SKM-1 (cell line): ENCODE measurements around the gene TANGO6.
"Not testable (repeated sequence)": the region's sequence is repeated elsewhere in the genome, so short reads cannot be mapped to it uniquely, and the experiment has no call there.

Experiments
- DNase-seq: peaks from one replicate; lab custom pipeline; 2025; ENCODE audit not compliant: unreplicated experiment; lab: John Stamatoyannopoulos, UW

TANGO6 gene

DNA sequence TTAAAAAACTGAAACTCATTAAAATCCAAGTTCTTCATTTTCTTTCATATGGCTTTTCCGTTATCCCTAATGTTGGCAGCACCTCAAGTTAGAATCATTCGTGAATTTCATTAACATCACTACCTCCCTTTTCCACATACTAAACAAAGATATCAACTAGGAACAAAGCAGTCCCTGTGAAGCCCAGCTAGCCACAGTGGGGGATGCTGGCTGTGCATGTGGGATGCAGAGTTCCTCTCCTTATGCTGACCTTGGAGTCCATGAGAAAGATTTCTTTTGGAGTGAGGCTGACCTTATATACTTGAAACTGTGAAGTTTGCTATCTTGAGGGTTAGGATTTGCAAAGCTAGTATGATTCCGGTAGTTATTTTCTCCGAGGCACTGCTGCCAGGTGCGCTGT is 117.6 kb downstream of the TANGO6 start:
- DNase-seq: no peak

- peak; percentile 82 for DNase-seq
Measured at GRCh38 chr16:68961778-68962402, 118.6 kb downstream of the TANGO6 start.

GRCh38 chr16:68969338-68969737 is 126.0 kb downstream of the TANGO6 start:
- DNase-seq: no peak

GRCh38 chr16:68972013-68972412 is 128.7 kb downstream of the TANGO6 start:
- DNase-seq: no peak

GRCh38 chr16:68972720-68973119 is 129.4 kb downstream of the TANGO6 start:
- DNase-seq: no peak

- no peak for DNase-seq
Measured at GRCh38 chr16:68973611-68974120, 130.3 kb downstream of the TANGO6 start.

DNA sequence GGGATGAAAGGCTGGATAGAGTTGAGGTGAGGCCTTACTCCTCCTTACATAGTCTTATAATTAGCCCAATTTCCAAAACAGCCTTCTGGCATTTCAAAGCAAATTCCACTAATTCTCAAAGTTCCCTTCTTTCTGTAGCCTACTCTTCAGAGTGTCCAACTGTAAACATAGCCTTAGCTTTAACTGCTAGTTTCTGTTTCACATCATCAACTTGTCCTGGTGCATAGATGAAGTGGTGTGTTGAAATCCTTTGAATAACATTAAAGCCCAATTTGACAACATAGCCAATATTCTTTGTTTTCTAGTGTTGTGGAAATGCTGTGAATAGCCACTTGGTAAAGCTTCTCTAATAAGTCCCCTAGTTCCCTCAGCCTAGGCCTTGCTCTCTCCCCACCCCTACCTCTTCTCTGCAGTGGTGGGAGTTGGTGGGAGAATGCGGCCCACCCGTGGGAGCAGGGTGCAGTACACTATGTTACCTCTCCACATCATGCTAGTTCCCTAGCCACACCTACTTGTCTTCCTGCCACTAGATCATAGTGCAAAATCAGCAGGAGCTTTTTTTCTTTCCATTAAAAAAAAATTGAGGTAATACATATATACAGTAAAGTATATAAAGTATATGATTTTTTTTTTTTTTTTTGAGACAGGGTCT is 135.1 kb downstream of the TANGO6 start:
- no peak for DNase-seq

DNA sequence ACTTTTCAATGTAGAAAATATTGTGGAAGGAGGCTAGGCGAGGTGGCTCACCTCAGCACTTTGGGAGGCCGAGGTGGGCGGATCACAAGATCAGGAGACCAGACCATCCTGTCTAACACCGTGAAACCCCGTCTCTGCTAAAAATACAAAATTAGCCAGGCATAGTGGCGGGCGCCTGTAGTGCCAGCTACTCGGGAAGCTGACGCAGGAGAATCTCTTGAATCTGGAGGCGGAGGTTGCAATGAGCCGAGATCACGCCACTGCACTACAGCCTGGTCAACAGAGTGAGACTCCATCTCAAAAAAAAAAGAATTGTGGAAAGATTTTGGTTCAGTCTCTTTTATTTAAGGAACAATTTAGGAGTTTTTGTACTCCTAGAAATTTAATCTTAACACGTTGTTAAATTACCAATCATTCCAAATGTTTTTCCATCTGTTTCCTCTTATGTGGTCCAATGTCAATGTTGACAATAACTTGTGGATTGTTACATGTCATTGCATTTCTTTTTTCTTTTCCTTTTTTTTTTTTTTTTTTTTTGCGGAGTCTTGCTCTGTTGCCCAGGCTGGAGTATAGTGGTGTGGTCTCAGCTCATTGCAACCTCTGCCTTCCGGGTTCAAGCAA is 137.5 kb downstream of the TANGO6 start:
- DNase-seq: no peak

DNA sequence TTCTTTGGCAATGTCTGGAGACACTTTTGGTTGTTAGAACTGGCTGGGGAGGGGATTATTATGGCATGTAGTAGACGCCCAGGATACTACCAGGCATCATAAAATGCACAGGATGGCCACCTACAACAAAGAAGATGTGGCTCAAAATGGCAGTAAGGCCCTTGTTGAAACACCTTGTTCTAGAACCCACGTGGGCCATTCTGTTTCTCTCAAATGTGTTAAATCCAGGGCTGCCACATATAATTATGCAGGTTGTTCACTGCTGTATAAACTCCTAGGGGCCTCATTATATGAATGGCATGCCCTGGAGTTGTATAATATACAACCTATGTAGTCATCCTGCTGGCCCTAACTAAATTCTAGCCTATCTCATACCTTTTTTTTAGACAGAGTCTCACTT is 138.6 kb downstream of the TANGO6 start:
- DNase-seq: no peak

GRCh38 chr16:68984467-68984866 is 141.1 kb downstream of the TANGO6 start:
- no peak for DNase-seq

GRCh38 chr16:68985268-68985667 is 141.9 kb downstream of the TANGO6 start:
- DNase-seq: no peak

- DNase-seq: no peak
Measured at GRCh38 chr16:68985855-68986254, 142.5 kb downstream of the TANGO6 start.

DNA sequence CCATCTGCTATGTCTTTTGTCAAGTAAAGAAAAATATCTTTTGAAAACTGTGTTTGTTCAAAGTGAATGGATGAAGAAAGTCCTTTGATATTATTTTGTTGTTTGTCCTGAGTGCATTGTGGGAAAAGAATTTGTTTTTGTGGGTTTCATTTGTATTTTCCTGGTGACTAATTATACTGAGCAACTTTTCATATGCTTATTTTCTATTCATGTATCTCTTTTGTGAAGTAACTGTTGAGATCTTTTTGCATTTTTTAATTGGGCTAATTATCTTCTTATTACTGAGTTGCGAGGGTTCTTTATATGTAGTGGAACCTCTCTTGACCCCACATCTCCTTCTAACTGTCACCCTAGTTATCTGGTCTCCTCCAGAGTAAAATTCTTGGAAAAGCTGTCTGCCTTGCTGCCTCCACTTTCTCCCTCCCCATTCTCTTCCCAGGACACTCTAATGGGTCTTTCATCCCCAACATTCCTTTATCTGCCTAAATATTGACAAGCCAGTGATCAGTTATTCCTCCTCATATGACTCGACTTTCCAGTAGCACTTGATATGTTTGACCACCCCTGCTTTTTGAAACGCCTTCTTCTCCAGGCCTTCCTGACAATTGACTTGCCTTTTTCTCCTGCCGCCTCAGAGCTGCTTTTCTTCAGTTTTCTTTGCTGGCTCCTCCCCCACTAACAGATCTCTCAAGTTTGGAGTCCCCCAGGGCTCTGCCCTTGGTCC is 144.6 kb downstream of the TANGO6 start:
- no peak for DNase-seq

- DNase-seq: not testable (repeated sequence)
Measured at GRCh38 chr16:68990172-68990845, 147.0 kb downstream of the TANGO6 start.

DNA sequence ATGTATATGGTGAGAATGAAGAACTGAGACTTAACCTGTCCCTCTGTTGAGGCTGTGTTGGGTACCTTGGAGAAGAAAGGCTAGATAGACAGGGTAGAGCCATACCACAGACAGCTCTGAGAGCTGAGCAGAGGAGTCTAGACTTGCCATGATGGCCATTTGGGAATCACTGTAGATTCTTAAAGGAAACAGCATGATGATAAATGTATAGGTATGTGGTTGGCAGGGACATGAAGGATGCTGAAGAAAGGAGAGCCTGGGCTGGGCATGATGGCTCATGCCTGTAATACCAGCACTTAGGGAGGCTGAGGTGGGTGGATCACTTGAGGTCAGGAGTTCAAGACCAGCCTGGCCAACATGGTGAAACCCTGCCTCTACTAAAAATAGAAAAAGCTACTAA is 147.7 kb downstream of the TANGO6 start:
- no peak for DNase-seq

DNA sequence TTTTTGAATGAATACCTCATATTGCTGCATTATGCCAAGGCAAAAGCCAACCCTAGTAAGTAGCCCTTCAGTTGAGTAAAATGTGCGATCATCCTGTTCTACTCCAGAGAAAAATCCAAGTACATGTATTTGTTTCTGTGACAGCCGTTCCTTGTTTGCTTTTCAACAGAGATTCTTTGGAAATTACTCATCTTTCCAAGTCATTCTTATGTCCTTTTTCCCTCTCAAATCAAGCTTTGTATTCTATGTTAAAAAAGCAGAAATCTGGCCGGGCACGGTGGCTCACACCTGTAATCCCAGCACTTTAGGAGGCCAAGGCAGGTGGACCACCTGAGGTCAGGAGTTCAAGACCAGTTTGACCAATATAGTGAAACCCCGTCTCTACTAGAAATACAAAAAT is 149.2 kb downstream of the TANGO6 start:
- no peak for DNase-seq

DNA sequence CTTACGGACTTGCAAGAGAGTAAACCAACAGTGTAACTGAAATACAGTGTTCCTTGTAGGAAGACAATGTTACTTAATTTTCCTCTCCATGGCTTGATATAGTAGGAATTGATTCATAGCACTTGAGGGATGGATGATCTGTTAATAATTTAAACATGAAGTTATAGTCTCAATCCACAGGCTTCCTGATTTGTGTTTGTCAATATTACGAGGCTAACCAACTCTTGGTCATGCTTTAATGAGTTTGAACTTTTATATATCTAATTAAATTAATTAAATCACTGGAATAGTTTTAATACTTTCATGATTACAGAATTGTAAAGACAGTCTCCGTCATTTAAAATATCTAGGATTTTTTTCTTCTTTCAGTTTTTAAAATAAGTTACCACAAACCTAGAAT is 150.1 kb downstream of the TANGO6 start:
- no peak for DNase-seq

- no peak for DNase-seq
Measured at GRCh38 chr16:68993885-68994284, 150.6 kb downstream of the TANGO6 start.

- DNase-seq: no peak
Measured at GRCh38 chr16:68994324-68994723, 151.0 kb downstream of the TANGO6 start.

DNA sequence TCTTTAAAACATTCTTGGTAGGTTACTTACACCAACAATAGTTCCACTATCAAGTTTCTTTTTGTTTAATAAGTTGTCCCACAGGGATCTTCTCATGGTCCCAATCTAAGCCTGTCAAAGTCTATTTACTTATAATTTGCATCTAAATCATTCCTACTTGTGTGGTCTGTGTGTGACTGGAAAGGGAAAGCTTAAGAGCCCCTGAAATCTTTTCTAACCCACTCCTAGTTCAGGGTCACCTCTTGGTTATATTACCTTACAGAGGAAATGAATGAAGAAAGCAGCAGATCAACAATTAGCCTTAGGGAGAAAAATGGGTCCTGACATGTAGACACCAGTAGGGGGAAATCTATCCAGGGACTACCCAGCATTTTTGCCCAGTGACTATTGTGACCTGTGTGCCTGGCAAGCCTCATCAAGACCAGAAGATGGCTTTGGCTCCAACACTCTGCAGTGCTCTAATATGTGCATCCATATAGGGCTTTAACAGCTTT is 151.7 kb downstream of the TANGO6 start:
- DNase-seq: no peak

- no peak for DNase-seq
Measured at GRCh38 chr16:68997564-68997963, 154.2 kb downstream of the TANGO6 start.
